Jurkat, Clone E6-1 (cell line): ENCODE data around the gene KANK4.

Experiments used
- DNase-seq: peaks from one replicate; pipeline ENCODE4 v3.0.0-alpha.2; 2011; ENCODE audit warnings: low read depth, low spot score
- H3K4me3 ChIP-seq: 2 replicates; pipeline ENCODE4 v1.5.1; 2011; ENCODE audit warnings: mild to moderate bottlenecking, low read length, control low read depth, moderate library complexity

The KANK4 gene

GRCh38 chr1:62341089-62341488, 21.9 kb upstream of the KANK4 start:
- no peak overlapping the region for H3K4me3 ChIP-seq
- DNase-seq: no peak

- H3K4me3 ChIP-seq: no peak overlapping the region
- no peak for DNase-seq
Measured at GRCh38 chr1:62337706-62338631, 18.7 kb upstream of the KANK4 start.

- DNase-seq: no peak
- no peak overlapping the region for H3K4me3 ChIP-seq
Measured at GRCh38 chr1:62336995-62337705, 17.9 kb upstream of the KANK4 start.

GRCh38 chr1:62336638-62336994, 17.4 kb upstream of the KANK4 start:
- DNase-seq: no peak
- no peak overlapping the region for H3K4me3 ChIP-seq

- DNase-seq: no peak
- no peak overlapping the region for H3K4me3 ChIP-seq
Measured at GRCh38 chr1:62335656-62336055, 16.4 kb upstream of the KANK4 start.

GRCh38 chr1:62334434-62334985, 15.3 kb upstream of the KANK4 start:
- no peak for DNase-seq
- H3K4me3 ChIP-seq: no peak overlapping the region

GRCh38 chr1:62333441-62333840, 14.2 kb upstream of the KANK4 start:
- DNase-seq: peak; percentile 63
- H3K4me3 ChIP-seq: no peak overlapping the region

GRCh38 chr1:62327360-62328055, 8.3 kb upstream of the KANK4 start:
- no peak overlapping the region for H3K4me3 ChIP-seq
- DNase-seq: no peak

GRCh38 chr1:62325681-62326080, 6.4 kb upstream of the KANK4 start:
- no peak overlapping the region for H3K4me3 ChIP-seq
- DNase-seq: no peak

GRCh38 chr1:62325081-62325480, 5.8 kb upstream of the KANK4 start:
- DNase-seq: no peak
- no peak overlapping the region for H3K4me3 ChIP-seq

GRCh38 chr1:62321446-62321845, 2.2 kb upstream of the KANK4 start:
- H3K4me3 ChIP-seq: no peak overlapping the region
- DNase-seq: no peak

GRCh38 chr1:62318320-62318755, 896 bp downstream of the KANK4 start:
- no peak overlapping the region for H3K4me3 ChIP-seq
- DNase-seq: no peak

- DNase-seq: no peak
- no peak overlapping the region for H3K4me3 ChIP-seq
Measured at GRCh38 chr1:62317021-62317768, 2.0 kb downstream of the KANK4 start.

- no peak for DNase-seq
- H3K4me3 ChIP-seq: no peak overlapping the region
Measured at GRCh38 chr1:62316135-62316534, 3.1 kb downstream of the KANK4 start.

GRCh38 chr1:62315387-62315786, 3.8 kb downstream of the KANK4 start:
- H3K4me3 ChIP-seq: no peak overlapping the region
- DNase-seq: no peak

- H3K4me3 ChIP-seq: no peak overlapping the region
- DNase-seq: no peak
Measured at GRCh38 chr1:62314454-62315350, 4.5 kb downstream of the KANK4 start.

GRCh38 chr1:62312698-62313097, 6.5 kb downstream of the KANK4 start:
- no peak for DNase-seq
- H3K4me3 ChIP-seq: no peak overlapping the region

- DNase-seq: no peak
- H3K4me3 ChIP-seq: no peak overlapping the region
Measured at GRCh38 chr1:62311473-62311943, 7.7 kb downstream of the KANK4 start.
